ENCODE measurements around the gene CBX5. TPM values are rescaled to one million over a fixed set of nuclear protein-coding genes. Genes with fewer than 3 reads are reported as not detected.
A peak's percentile ranks its signal among the peaks of the same experiment; 100 is the strongest.

The CBX5 gene
- total RNA-seq, 2 donors from 2014 or later = 230 to 341 TPM

DNA sequence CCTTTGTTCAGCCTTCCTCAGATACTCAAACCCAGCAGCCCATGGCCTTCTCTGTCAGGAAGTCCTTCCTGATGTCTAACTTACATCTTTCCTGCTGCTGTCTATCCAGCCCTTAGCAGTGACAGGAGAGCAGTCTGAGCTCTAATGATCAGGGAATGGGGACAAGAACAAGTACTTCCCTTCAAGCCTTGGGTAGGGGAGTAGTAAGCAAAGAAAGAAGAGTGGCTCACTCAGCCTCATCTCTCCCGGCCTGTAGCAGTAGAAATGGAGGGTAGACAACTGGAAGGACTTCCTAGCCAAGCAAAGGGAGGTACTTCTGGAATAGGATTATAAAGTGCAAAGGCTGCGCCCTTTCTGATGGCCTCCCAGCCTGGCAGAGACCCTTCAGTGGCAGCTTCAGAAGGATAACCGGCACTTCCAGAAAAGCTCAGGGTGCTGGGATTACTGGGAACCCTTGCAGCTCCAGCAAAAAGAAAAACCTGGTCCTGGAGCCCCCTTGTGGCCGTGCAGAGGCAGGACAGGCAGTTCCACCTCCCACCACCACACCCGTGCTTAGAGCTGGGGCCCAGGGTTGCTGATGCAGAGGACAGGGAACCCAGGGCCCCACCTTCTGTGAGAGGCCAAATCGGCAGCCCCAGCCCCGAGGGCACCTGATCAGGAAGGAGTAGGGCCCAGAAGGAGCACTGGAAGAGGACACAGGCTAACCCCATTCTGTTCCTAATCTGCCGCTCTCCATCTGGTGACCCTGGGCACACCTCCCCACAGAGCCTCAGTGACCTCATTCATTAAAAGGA lies 78.7 kb downstream of the CBX5 start:
- DNase-seq = peak; percentile 98
- Mint-ChIP-seq H3K27ac (no peak overlapping the region), H3K27me3 (ENCODE audit: insufficient read depth) (peaks cover 99% of the 10 kb centered on the region), H3K4me1 (no peaks in the 10 kb centered on the region), H3K4me3 (no peak overlapping the region), H3K36me3 (ENCODE audit: low read depth) (no peaks in the 10 kb centered on the region), H3K9me3 (no peaks in the 10 kb centered on the region)
- Histone ChIP-seq H3K27ac (ENCODE audit: low read depth, low read length) (no peak overlapping the region), H3K36me3 (ENCODE audit: control insufficient read depth, insufficient read depth, low read length) (no peaks in the 10 kb centered on the region), H3K4me3 (ENCODE audit: low read length) (no peak overlapping the region), H3K9ac (ENCODE audit: extremely low read depth, low read length, poor library complexity, severe bottlenecking) (no peak overlapping the region), H3K4me1 (ENCODE audit: control insufficient read depth, insufficient read depth, low read length) (no peaks in the 10 kb centered on the region), H3K9me3 (ENCODE audit: control insufficient read depth, low read length) (no peaks in the 10 kb centered on the region), H3K27me3 (ENCODE audit: control insufficient read depth, insufficient read depth, low read length, poor library complexity, severe bottlenecking) (peaks cover 82% of the 10 kb centered on the region)
- TF ChIP-seq, protein P1, sequence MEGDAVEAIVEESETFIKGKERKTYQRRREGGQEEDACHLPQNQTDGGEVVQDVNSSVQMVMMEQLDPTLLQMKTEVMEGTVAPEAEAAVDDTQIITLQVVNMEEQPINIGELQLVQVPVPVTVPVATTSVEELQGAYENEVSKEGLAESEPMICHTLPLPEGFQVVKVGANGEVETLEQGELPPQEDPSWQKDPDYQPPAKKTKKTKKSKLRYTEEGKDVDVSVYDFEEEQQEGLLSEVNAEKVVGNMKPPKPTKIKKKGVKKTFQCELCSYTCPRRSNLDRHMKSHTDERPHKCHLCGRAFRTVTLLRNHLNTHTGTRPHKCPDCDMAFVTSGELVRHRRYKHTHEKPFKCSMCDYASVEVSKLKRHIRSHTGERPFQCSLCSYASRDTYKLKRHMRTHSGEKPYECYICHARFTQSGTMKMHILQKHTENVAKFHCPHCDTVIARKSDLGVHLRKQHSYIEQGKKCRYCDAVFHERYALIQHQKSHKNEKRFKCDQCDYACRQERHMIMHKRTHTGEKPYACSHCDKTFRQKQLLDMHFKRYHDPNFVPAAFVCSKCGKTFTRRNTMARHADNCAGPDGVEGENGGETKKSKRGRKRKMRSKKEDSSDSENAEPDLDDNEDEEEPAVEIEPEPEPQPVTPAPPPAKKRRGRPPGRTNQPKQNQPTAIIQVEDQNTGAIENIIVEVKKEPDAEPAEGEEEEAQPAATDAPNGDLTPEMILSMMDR (conservative IDR thresholded peaks at IDR 0.05) = peak; percentile 97
- WGBS, 2 experiments (ENCODE audit: insufficient coverage in 1 of 2, insufficient read length in 1 of 2) = 27 to 29% methylated on average over 6 to 8 of the region's 8 CpGs

GRCh38 chr12:54200412-54200811 lies 79.5 kb downstream of the CBX5 start:
- Histone ChIP-seq H3K27ac (ENCODE audit: low read depth, low read length) (no peak overlapping the region), H3K36me3 (ENCODE audit: control insufficient read depth, insufficient read depth, low read length) (no peaks in the 10 kb centered on the region), H3K4me1 (ENCODE audit: control insufficient read depth, insufficient read depth, low read length) (no peaks in the 10 kb centered on the region), H3K9ac (ENCODE audit: extremely low read depth, low read length, poor library complexity, severe bottlenecking) (no peak overlapping the region), H3K9me3 (ENCODE audit: control insufficient read depth, low read length) (no peaks in the 10 kb centered on the region), H3K4me3 (ENCODE audit: low read length) (no peak overlapping the region), H3K27me3 (ENCODE audit: control insufficient read depth, insufficient read depth, low read length, poor library complexity, severe bottlenecking) (peaks cover 82% of the 10 kb centered on the region)
- Mint-ChIP-seq H3K27ac (no peak overlapping the region), H3K36me3 (ENCODE audit: low read depth) (no peaks in the 10 kb centered on the region), H3K27me3 (ENCODE audit: insufficient read depth) (peaks cover 99% of the 10 kb centered on the region), H3K4me3 (no peak overlapping the region), H3K4me1 (no peaks in the 10 kb centered on the region), H3K9me3 (no peaks in the 10 kb centered on the region)
- 95 to 100% methylated on average over 5 of the region's 5 CpGs for WGBS, 2 experiments (ENCODE audit: insufficient coverage in 1 of 2, insufficient read length in 1 of 2)
- TF ChIP-seq, protein P1 (conservative IDR thresholded peaks at IDR 0.05) = no peak
- DNase-seq = no peak

DNA sequence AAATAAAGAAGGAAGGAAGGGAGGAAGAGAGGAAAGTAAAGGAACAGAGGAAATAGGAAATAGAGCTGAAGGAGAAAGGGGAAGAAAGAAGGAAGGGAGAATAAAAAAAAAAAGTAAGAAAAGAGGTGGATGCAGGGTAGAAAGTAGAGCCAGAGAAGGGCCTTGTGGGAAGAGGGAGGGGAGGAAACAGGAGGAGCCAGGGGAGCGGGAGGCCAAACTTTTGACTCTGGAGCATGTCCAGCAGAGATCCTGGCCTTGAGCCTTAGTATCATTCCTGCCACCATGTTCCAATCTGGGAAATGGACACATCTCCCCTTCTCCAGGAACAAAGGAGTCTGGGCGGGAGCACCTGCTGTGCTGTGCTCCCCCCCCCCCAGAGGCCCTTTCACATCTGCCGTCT lies 80.0 kb downstream of the CBX5 start:
- no peaks in the 10 kb centered on the region for H3K36me3 Mint-ChIP-seq (ENCODE audit: low read depth)
- no peak overlapping the region for H3K27ac Mint-ChIP-seq
- H3K27ac ChIP-seq (ENCODE audit: low read depth, low read length) = no peak overlapping the region
- TF ChIP-seq, protein P1 (conservative IDR thresholded peaks at IDR 0.05) = no peak
- H3K36me3 ChIP-seq (ENCODE audit: control insufficient read depth, insufficient read depth, low read length) = no peaks in the 10 kb centered on the region
- H3K9me3 Mint-ChIP-seq = no peaks in the 10 kb centered on the region
- peaks cover 99% of the 10 kb centered on the region for H3K27me3 Mint-ChIP-seq (ENCODE audit: insufficient read depth)
- 80% methylated on average over 1 to 3 of the region's 3 CpGs for WGBS, 2 experiments (ENCODE audit: insufficient coverage in 1 of 2, insufficient read length in 1 of 2)
- no peak overlapping the region for H3K9ac ChIP-seq (ENCODE audit: extremely low read depth, low read length, poor library complexity, severe bottlenecking)
- no peaks in the 10 kb centered on the region for H3K9me3 ChIP-seq (ENCODE audit: control insufficient read depth, low read length)
- no peaks in the 10 kb centered on the region for H3K4me1 ChIP-seq (ENCODE audit: control insufficient read depth, insufficient read depth, low read length)
- H3K4me1 Mint-ChIP-seq = no peaks in the 10 kb centered on the region
- no peak overlapping the region for H3K4me3 Mint-ChIP-seq
- no peak for DNase-seq
- no peak overlapping the region for H3K4me3 ChIP-seq (ENCODE audit: low read length)
- peaks cover 82% of the 10 kb centered on the region for H3K27me3 ChIP-seq (ENCODE audit: control insufficient read depth, insufficient read depth, low read length, poor library complexity, severe bottlenecking)
